GM12892 (cell line): ENCODE data around the gene ZBTB7C.

Experiments
- DNase-seq: peaks from one replicate; pipeline ENCODE4 v3.0.0; 2011; ENCODE audit not compliant: insufficient read length
- FAIRE-seq: peaks from 2 replicates; lab custom pipeline; 2011; peaks lifted over from hg19 to GRCh38; lab: Jason Lieb, UNC
- POLR2A ChIP-seq: IDR thresholded peaks from 2 replicates; pipeline ENCODE4 v1.6.1; 2011; ENCODE audit warnings: low read depth, low read length, control low read depth
- POLR2AphosphoS5 ChIP-seq: IDR thresholded peaks from 2 replicates; pipeline ENCODE4 v1.6.1; 2011; ENCODE audit warnings: low read depth, low read length, control low read depth
- TAF1 ChIP-seq: IDR thresholded peaks from 2 replicates; pipeline ENCODE4 v1.6.1; 2011; ENCODE audit warnings: low read depth, mild to moderate bottlenecking, control low read depth, low read length, borderline replicate concordance

ZBTB7C gene

DNA sequence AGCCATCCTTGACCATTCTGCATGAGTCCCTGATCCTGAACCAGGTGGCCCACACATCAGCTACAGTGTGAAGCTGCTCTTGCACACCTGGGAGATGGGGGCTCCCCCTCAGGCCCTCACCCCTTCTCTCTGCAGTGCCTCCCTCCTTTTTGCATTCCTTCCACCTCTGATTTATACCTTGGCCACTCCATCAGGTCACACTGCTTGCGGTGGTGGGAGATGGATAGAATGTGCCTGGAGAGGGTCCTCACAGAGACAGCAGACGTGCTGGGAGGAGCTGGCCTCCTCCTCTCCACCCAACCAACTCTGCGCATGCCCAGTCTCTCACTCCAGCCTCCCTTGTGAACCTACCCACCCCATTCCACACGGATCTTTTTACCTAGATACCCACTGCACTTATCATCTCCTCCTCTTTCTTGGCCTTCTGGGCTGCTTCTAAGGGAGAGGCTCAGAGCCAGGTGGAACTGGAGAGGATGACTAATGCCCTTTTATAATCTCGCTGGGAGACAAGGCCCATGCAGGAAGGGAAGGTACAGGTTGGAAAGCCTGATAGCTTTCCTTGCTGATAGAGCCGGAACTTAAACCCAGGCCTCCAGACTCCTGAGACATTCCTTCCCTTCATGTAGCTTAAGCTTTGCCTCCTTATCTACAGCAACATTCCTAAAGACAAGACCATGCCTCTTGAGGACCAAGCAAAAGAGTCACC is 205.1 kb downstream of the ZBTB7C start:
- no peak for FAIRE-seq
- DNase-seq = no peak

DNA sequence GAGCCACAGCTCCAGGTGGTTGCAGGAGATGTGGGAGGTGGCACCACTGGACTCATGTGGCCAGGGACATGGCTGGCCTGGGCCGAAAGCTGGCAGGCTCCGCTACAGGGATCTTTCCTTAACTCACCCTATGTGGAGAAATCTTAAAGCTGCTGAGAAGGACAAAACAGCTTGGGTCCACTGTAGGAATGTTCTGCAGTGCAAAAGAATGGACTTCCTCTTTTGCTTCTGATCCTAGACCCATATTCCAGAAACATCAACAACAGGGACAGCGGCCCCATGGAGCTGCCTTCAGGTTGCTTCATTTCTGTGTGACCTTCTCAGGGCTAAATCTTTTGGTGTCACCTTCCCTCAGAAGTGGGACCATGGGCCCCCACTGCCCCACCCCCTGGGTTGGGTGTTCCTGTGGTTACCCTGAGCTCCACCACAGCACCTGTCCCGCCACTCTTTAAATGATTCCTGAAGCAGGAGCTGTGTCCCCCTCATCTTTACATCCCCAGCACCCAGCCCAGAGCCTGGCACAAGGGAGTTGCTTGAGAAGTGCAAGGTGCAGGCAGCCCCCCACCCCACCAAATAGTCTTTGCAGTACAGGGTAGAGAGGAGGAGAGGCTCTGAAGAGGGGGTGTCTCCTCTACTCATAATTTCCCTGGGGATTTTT is 205.8 kb downstream of the ZBTB7C start:
- no peak for FAIRE-seq

More for the DNA sequence above, 205.1 kb downstream of the ZBTB7C start:
- TF ChIP-seq POLR2AphosphoS5 = no peak
- TF ChIP-seq POLR2A = no peak
- TF ChIP-seq TAF1 = no peak

DNA sequence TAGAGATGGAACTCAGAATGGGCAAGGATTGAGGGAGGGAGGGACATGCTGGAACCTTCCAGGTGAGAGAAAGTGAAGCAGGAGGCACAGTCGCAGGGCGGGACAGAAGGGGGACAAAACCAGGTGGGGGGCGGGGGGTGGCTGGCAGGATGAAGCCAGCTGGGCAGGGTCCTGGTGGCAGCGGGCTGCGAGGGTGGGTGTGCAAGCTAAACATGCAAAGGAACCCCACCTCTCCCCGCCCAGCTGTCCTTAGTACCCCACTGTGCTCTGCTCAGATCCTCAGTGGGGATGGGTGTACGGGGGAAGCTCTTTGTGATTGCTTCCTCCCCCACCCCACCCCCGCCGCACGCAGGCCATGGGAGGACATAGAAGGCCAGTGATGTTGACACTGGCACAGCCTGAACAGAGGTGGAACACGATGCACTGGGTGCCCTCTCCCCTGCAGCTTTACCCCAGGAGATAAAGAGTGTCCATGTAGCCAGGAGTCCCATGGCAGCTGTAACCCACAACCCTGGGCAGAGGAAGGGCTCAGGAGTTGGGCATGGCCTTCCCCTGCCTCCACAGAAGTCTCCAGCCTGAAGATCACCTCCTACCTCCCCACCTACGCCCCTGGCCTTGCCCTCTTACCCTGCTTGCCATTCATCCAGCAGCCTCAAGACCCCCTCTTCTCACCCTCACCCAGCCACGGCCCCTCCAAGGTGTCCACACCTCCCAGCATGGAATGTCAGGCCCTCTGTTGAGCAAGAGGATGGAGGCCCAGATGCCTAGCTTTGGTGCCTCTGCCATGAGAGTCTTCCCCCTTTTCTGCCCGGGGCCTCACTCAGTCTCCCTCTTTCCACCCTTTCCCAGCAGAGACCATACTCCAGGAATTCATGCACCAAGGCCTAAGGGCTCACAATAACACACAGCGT is 206.6 kb downstream of the ZBTB7C start:
- no peak for FAIRE-seq
- DNase-seq = no peak
- TF ChIP-seq POLR2A (no peak), POLR2AphosphoS5 (no peak), TAF1 (no peak)

More for the DNA sequence above, 205.8 kb downstream of the ZBTB7C start:
- no peak for DNase-seq
- TF ChIP-seq TAF1 (no peak), POLR2AphosphoS5 (no peak), POLR2A (no peak)

DNA sequence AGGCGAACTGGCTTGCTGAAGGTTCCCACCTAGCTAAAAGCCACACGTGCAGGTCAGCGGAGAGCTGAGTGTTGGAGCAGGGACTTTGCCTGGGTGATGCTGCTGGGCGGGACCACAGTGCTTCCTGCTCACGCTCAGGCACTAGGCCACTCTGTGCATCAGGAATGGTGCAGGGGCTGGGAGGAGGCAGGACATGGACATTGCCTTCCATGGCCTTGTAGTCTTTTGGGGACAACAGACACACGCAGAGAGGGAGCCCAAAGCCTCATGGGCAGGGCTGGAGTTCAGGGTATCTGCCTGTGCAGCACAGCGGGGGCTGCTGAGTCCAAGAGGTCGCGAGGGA is 207.2 kb downstream of the ZBTB7C start:
- FAIRE-seq = no peak
- DNase-seq = no peak
- no peak for TF ChIP-seq POLR2AphosphoS5
- no peak for TF ChIP-seq TAF1
- TF ChIP-seq POLR2A = no peak

DNA sequence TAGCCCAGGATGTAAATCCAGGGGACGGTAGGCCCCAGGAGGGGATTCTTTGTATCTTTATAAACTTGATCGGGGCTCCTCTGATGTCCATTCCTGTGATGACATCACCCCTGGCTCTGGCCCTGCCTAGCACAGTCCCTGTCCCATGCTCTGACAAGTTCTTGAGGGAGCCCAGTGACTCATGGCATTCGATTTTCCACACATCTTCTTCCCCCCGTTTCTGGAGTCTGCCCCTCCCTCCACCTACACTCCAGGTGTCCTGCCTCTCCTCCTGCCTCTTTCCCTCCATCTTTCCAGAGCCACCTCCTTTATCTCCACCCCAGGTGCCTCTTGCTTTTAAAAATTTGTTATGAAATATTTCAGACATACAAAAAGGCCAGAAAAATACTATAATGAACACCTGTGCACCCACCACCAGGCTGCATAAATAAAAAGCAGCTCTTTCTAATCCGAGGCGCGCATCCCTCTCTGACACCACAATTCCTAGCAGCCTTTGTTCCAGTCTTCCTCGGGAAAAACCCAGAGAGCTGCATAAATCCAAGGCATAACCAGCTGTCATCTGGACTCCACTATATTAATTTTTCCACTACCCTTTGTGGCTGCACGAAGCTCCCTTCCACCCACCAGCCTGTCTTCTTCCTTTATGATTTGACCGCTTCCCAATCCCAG is 207.7 kb downstream of the ZBTB7C start:
- TF ChIP-seq POLR2A = no peak
- no peak for TF ChIP-seq POLR2AphosphoS5
- DNase-seq = no peak
- FAIRE-seq = no peak

DNA sequence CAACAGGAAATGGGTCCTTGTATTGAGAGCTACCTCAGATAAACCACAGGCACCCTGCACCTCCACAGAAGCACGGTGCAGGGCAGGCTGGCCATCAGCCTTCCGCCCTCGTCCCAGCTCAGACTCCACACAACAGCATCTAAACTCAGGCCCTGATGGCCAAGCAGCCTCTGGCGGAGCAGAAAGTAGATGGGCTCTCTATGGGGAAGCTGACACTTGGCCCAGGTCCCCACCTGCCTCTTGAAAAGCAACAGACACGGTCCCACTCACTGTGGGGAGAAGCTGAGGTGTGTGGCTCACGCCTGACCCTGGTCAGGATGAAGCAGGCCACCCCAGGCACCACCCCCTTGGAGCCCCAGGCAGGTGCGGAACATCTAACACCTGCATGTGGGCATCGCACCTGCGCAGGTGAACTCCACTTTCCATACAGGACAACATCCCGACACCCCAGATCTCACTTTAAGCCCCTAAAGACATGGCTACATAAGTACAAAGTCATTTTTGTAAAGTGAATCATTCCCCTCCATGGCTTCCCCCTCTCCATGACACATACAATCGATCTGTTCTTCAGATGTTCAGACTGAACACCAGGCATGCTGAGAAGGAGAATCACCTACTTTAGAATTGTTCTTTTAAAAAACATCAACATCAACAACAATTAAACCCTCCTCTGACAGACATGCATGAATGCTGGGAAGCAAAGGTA is 208.4 kb downstream of the ZBTB7C start:
- no peak for FAIRE-seq
- TF ChIP-seq POLR2AphosphoS5 (no peak), POLR2A (no peak), TAF1 (no peak)
- no peak for DNase-seq

DNA sequence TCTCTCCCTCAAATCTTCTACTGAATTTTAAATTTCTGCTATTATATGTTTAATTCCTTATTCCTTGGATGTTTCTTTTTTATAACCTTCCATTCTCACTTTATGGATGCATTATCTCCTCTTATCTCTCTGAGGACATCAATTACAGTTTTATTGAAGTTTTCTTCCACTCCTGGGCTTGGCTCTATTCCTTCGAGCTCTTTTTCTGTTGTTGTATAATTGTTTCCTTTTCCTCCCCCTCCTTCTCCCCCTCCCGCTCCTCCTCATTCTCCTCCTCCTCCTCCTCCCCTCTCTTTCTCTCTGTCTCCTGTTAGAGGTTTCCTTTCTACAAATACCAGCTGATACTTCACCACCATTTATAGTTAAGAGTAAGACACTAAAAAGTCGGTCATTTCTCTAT is 209.8 kb downstream of the ZBTB7C start:
- TF ChIP-seq POLR2AphosphoS5 (no peak), POLR2A (no peak), TAF1 (no peak)
- DNase-seq = no peak
- FAIRE-seq = no peak

DNA sequence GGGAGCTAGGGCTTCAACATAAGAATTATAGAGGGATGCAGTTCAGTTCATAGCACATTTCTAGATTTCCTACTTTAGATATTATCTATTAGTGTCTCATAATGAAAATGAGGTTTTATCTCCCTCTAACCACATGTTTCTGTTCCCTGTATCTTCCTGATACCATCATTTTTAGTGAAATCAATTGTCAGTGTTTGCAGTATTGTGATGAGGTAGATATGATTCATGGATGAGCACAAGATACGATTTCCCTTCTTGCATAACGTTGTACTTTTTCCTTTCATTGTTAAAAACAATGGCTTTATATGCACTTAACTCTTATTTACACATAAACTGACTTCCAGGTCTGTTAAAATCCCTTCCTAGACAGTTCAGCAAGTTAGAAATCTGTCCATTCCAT is 211.4 kb downstream of the ZBTB7C start:
- FAIRE-seq (no peak), DNase-seq (no peak)
- TF ChIP-seq POLR2AphosphoS5 (no peak), TAF1 (no peak), POLR2A (no peak)

DNA sequence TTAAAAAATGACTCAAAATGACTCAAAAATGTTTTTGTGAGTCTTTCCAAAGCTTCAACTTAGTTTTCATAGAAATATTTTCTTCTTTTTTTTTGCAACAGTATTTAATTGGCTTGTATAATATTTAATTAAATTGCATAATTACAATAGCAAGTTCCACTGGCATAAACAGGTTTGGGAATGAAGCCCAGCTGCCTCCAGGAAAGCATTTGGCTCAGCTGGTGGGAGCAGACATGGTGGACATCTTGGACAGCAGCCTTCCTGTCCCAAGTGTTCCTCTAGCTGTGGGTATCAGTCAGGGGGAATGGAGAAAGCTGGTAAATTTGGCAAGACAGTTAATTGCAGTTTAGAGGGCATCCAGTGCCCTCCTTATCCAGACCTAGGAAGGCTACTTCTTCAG is 213.4 kb downstream of the ZBTB7C start:
- no peak for DNase-seq
- FAIRE-seq = no peak
- no peak for TF ChIP-seq POLR2A

DNA sequence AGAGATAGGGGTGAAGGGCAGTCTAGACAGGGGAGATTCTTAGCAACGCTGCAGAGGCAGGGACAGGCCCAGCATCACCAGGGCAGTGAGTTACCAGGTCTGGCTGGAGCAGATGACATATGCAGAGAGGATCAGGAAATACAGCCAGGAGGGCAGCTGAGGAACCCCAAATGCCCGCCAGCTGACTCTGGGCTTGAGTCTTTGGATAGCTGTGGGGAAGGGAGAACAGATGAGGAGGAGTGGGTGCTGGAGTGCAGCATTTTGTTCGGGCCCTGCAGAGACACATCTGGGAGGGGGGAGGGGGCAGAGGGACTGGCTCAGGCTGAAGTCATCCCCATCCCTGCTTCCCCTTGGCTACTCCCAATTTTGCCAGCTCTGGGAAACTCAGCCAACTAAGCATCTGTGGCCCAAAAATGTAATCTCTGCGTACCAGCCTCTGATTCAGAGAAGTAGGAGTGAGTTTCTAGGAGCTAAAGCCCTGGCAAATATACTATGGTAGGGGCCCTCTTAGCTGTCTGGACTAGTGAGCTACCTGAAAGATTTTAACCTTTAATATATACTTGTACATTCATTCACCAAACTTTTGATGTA is 214.5 kb downstream of the ZBTB7C start:
- no peak for TF ChIP-seq POLR2AphosphoS5
- TF ChIP-seq TAF1 = no peak
- TF ChIP-seq POLR2A = no peak
- FAIRE-seq = no peak
- no peak for DNase-seq

DNA sequence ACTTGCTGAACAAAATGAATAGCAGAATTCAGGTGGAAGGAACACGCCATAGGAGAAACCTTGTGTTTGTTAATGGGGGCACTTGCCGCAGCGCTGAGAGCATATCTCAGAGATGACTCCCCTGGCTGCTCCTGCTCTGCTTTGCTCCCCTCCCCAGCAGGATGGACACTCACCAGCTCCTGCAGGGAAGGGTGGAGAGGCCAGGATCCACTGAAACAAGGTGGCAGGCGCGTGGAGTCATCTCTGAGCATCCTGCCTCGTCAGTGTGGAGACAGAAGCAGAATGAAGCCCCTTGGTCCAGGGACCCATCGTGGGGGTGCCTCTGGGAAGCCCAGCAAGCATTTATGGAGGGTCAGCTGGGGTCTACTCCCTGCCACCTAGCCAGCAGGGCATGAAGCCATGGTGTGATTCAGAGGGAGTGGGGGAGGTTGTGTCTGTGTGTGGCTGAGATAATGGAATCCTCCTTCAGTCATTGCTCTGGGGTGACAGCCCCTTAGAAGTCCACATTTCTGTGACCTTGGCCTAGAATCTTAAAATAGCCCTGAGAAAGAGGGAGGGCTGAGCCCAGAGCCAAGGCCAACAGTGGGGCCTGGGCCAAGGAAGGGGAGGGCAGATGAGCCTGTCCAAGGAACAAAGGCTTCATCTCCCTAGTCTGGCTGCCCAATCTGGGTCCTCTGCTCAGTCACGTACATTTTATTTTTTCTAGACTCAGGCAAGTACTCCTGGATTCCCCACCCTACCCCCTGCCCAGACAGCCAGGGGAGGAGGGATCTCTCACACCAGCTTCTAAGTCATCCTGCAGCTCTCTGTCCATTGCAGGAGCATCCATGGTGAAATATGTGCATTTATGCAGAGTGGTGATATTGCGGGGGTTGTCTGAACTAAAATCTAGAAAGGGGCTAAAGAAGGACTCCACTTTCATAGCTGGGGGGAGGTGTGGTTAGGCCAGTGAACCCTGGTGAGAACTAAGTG is 215.4 kb downstream of the ZBTB7C start:
- FAIRE-seq = no peak
- no peak for TF ChIP-seq POLR2A
- no peak for TF ChIP-seq TAF1
- no peak for TF ChIP-seq POLR2AphosphoS5
- DNase-seq = no peak
